Measurements from ENCODE around the gene NEK4. TPM values are rescaled to one million over a fixed set of nuclear protein-coding genes. Genes with fewer than 3 reads are reported as not detected.

NEK4 gene
- total and polyA plus RNA-seq, 2 of the 13 experiments (the other 11 are each of a cell fraction or from before 2014, with no cell fraction given) = 16.5 to 38.0 TPM

- Histone ChIP-seq H2AFZ (ENCODE audit: low read length) (no peak overlapping the region), H3K79me2 (ENCODE audit: insufficient read depth, low read length) (peaks cover 21% of the 10 kb centered on the region), H3K4me2 (ENCODE audit: low read depth, low read length) (no peak overlapping the region), H3K4me1 (ENCODE audit: insufficient read depth, low read length) (peaks cover 43% of the 10 kb centered on the region), H3K27ac (ENCODE audit: extremely low read length, insufficient read depth, low read length) (no peak overlapping the region), H3K4me3 (replicated peaks in 1 of 3; ENCODE audit: insufficient read depth in 1 of 3, low read depth in 2 of 3, low read length in 3 of 3) (no peak overlapping the region), H3K9me3 (ENCODE audit: low read length) (no peaks in the 10 kb centered on the region), H3K27me3 (ENCODE audit: control insufficient read depth in 1 of 2, insufficient read depth in 2 of 2, low read length in 2 of 2) (no peaks in the 10 kb centered on the region), H3K9ac (ENCODE audit: insufficient read depth, low read depth, low read length) (no peak overlapping the region), H3K36me3 (replicated peaks in 1 of 2; ENCODE audit: control insufficient read depth in 1 of 2, insufficient read depth in 2 of 2, low read length in 2 of 2) (peaks cover 34 to 96% of the 10 kb centered on the region in 2 experiments), H4K20me1 (ENCODE audit: insufficient read depth, low read length) (peaks cover 12% of the 10 kb centered on the region; the same call in 1 of the 2 replicates)
- FAIRE-seq (no peak), ATAC-seq (no peak), DNase-seq (ENCODE audit: low spot score) (no peak)
- TF ChIP-seq ADNP (CRISPR knock-in tag; IDR thresholded peaks at IDR 0.05) (no peak), TIGD3 (CRISPR knock-in tag; IDR thresholded peaks at IDR 0.05; ENCODE audit: borderline replicate concordance) (no peak), SMYD3 (CRISPR knock-in tag; IDR thresholded peaks at IDR 0.05) (no peak), ZFP91 (CRISPR knock-in tag; IDR thresholded peaks at IDR 0.05; ENCODE audit: borderline replicate concordance) (no peak)
- ChIA-PET POLR2A (interaction anchor here (0.7 to 12.6 kb wide), 3 partner anchors 12 to 128 kb away, joined by 3 to 118 read pairs (median 4); partner anchors contain the start of genes GLT8D1 and SPCS1), CTCF (ENCODE audit: low intra/inter-chr PET ratio, low total read pairs) (no interaction called here)
- no TSS peak for BruUV-seq (replicated peaks)
- in situ Hi-C loops (cut with HindIII; ENCODE audit: extremely low pct_ligation_motif_present, low pct_unique_long_range_greater_than_20kb) (no loop called here), intact Hi-C loops (cut with micrococcal nuclease; ENCODE audit: unreplicated experiment) (no loop called here)
Measured at GRCh38 chr3:52693071-52693470, 77.7 kb downstream of the NEK4 start.

GRCh38 chr3:52690560-52690959 is 80.2 kb downstream of the NEK4 start:
- DNase-seq (ENCODE audit: low spot score) = no peak
- Histone ChIP-seq H3K4me1 (ENCODE audit: insufficient read depth, low read length) (peaks cover 58% of the 10 kb centered on the region), H3K9ac (ENCODE audit: insufficient read depth, low read depth, low read length) (no peak overlapping the region), H3K79me2 (ENCODE audit: insufficient read depth, low read length) (peaks cover 44% of the 10 kb centered on the region), H3K4me2 (ENCODE audit: low read depth, low read length) (no peak overlapping the region), H4K20me1 (ENCODE audit: insufficient read depth, low read length) (peaks cover 19% of the 10 kb centered on the region), H3K27me3 (ENCODE audit: control insufficient read depth in 1 of 2, insufficient read depth in 2 of 2, low read length in 2 of 2) (no peaks in the 10 kb centered on the region; a peak in 1 of 5 replicates), H3K36me3 (replicated peaks in 1 of 2; ENCODE audit: control insufficient read depth in 1 of 2, insufficient read depth in 2 of 2, low read length in 2 of 2) (peaks cover 28 to 82% of the 10 kb centered on the region in 2 experiments), H3K9me3 (ENCODE audit: low read length) (no peaks in the 10 kb centered on the region), H2AFZ (ENCODE audit: low read length) (no peak overlapping the region), H3K27ac (ENCODE audit: extremely low read length, insufficient read depth, low read length) (no peak overlapping the region), H3K4me3 (replicated peaks in 1 of 3; ENCODE audit: insufficient read depth in 1 of 3, low read depth in 2 of 3, low read length in 3 of 3) (no peak overlapping the region)
- TF ChIP-seq MAFF (IDR thresholded peaks at IDR 0.05; ENCODE audit: low read depth, low read length) (peak; percentile 55), GRHL1 (CRISPR knock-in tag; conservative IDR thresholded peaks at IDR 0.05) (no peak), MAFK (conservative IDR thresholded peaks at IDR 0.05 in 1 of 2, IDR thresholded peaks at IDR 0.05 in 1 of 2; ENCODE audit: low read length in 2 of 2) (peak; percentile 60 to 74)
- intact Hi-C loops (cut with micrococcal nuclease; ENCODE audit: unreplicated experiment) = no loop called here
- CTCF ChIA-PET (ENCODE audit: low intra/inter-chr PET ratio, low total read pairs) = no interaction called here
- no peak for ATAC-seq
- no TSS peak for BruUV-seq (replicated peaks)
- POLR2A ChIA-PET = interaction anchor here (12.6 kb wide), 1 partner anchor 14 kb away, joined by 118 read pairs; the partner anchor contains the start of genes GLT8D1 and SPCS1
- 100% methylated on average over 2 of the region's 2 CpGs for WGBS (ENCODE audit: low lambda C conversion rate)
- in situ Hi-C loops (cut with HindIII; ENCODE audit: extremely low pct_ligation_motif_present, low pct_unique_long_range_greater_than_20kb) = no loop called here
- no peak for FAIRE-seq

All from HepG2 (cell line).